Fibroblast of pulmonary artery (primary cell): Measurements from ENCODE around the gene LYPLA2.
"Not testable (repeated sequence)": the region's sequence is repeated elsewhere in the genome, so short reads cannot be mapped to it uniquely, and the experiment has no call there.

Experiments used
- DNase-seq: peaks from one replicate; pipeline ENCODE4 v3.0.0-alpha.2; 2010; ENCODE audit warnings: low read depth
- H3K4me3 ChIP-seq: replicated peaks from 2 replicates; pipeline ENCODE4 v1.5.1; 2011; ENCODE audit warnings: low read depth, mild to moderate bottlenecking, control low read depth, low read length, moderate library complexity
- CTCF ChIP-seq: IDR thresholded peaks from 2 replicates; pipeline ENCODE4 v1.5.1; 2011; ENCODE audit warnings: mild to moderate bottlenecking, control low read depth, low read length, inconsistent platforms; ENCODE audit errors: missing control alignments

LYPLA2 gene

GRCh38 chr1:23779826-23780371 lies 11.0 kb upstream of the LYPLA2 start:
- no peak for TF ChIP-seq CTCF
- peak; percentile 46 for DNase-seq
- H3K4me3 ChIP-seq: no peak overlapping the region

GRCh38 chr1:23783141-23783540 lies 7.8 kb upstream of the LYPLA2 start:
- not testable (repeated sequence) for H3K4me3 ChIP-seq, DNase-seq

- H3K4me3 ChIP-seq: no peak overlapping the region
- no peak for TF ChIP-seq CTCF
- no peak for DNase-seq
Observed at GRCh38 chr1:23784846-23785245, 6.1 kb upstream of the LYPLA2 start.

- no peak for TF ChIP-seq CTCF
- DNase-seq: no peak
- no peak overlapping the region for H3K4me3 ChIP-seq
Observed at GRCh38 chr1:23787701-23788100, 3.2 kb upstream of the LYPLA2 start.

GRCh38 chr1:23788695-23789094 lies 2.2 kb upstream of the LYPLA2 start:
- no peak for DNase-seq
- H3K4me3 ChIP-seq: no peak overlapping the region
- TF ChIP-seq CTCF: no peak

- DNase-seq: no peak
- peak overlapping the region; percentile 96 for H3K4me3 ChIP-seq
- TF ChIP-seq CTCF: no peak
Observed at GRCh38 chr1:23791516-23792047, 637 bp downstream of the LYPLA2 start.

GRCh38 chr1:23792151-23792945 lies 1.4 kb downstream of the LYPLA2 start:
- TF ChIP-seq CTCF: no peak
- H3K4me3 ChIP-seq: peak overlapping the region; percentile 96
- no peak for DNase-seq
